GM21528 (cell line): ENCODE measurements around the gene PRODH.
"Not testable (repeated sequence)": the region's sequence is repeated elsewhere in the genome, so short reads cannot be mapped to it uniquely, and the experiment has no call there.

ENCODE experiments used
- ATAC-seq: cut with Tn5 transposase; IDR thresholded peaks from one replicate; pipeline ENCODE4 v1.9.1; 2021; ENCODE audit warnings: mild to moderate bottlenecking, moderate library complexity; ENCODE audit not compliant: unreplicated experiment, low FRiP score

The PRODH gene, protein sequence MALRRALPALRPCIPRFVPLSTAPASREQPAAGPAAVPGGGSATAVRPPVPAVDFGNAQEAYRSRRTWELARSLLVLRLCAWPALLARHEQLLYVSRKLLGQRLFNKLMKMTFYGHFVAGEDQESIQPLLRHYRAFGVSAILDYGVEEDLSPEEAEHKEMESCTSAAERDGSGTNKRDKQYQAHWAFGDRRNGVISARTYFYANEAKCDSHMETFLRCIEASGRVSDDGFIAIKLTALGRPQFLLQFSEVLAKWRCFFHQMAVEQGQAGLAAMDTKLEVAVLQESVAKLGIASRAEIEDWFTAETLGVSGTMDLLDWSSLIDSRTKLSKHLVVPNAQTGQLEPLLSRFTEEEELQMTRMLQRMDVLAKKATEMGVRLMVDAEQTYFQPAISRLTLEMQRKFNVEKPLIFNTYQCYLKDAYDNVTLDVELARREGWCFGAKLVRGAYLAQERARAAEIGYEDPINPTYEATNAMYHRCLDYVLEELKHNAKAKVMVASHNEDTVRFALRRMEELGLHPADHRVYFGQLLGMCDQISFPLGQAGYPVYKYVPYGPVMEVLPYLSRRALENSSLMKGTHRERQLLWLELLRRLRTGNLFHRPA

DNA sequence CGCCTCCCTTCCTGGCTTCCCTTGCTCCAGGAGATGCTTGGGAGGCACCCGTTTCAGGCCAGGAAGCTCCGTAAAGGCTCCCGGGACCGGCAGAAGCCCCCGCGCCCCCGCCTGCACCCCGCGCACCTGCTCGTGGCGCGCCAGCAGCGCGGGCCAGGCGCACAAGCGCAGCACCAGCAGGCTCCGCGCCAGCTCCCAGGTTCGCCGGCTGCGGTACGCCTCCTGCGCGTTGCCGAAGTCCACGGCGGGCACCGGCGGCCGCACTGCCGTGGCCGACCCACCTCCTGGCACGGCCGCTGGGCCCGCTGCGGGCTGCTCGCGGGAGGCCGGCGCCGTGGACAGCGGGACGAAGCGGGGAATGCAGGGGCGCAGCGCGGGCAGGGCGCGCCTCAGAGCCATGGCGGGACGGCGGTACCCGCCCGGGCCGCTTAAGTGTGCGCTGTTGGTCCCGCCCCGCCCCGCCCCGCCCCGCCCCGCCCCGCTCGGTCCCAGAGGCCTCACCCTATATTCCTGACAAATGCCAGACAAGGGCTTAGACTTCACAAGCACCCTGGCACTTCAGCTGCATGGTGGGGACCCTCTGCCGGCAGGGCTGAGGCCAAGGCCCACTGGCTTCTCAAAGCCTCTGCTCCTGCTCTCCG is at the start of gene PRODH:
TSS of gene PRODH (minus strand) at position 405 of the 641 bp plus-strand sequence. CDS start at position 399, 6 bp downstream.
- ATAC-seq: no peak

DNA sequence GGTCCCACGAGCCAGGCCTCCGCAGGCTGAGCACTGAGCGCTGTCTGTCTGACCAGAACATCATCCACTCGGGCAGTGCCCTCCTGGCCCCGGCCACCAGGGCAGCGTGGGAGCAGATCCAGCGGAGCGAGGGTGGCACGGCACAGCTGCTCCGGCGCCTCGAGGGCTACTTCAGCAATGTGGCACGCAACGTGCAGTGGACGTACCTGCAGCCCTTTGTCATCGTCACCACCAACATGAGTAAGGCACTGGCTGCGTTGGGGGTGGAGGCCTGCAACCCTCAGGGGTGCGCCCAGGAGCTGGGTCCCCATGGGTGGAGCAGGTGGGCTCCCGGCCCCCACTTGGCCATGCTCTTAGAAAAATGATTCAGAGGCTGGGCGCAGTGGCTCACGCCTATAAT is 49.7 kb upstream of the PRODH start:
- ATAC-seq: no peak

DNA sequence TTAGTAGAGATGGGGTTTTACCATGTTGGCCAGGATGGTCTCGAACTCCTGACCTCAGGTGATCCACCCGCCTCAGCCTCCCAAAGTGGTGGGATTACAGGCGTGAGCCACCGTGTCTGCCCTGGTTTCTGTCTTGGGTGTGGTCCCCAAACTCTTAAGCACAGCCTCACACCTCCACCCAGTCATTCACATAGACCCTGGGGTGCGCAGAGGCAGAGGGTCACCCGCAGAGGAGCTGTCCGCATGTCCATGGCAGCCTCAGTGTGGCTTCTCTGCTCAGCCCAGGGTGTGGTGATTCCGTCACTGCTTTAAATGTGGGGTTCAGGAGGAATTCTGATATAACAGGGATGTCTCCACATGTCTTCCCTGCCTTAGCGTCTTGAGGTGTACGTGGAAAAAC is 48.5 kb upstream of the PRODH start:
- ATAC-seq: no peak

DNA sequence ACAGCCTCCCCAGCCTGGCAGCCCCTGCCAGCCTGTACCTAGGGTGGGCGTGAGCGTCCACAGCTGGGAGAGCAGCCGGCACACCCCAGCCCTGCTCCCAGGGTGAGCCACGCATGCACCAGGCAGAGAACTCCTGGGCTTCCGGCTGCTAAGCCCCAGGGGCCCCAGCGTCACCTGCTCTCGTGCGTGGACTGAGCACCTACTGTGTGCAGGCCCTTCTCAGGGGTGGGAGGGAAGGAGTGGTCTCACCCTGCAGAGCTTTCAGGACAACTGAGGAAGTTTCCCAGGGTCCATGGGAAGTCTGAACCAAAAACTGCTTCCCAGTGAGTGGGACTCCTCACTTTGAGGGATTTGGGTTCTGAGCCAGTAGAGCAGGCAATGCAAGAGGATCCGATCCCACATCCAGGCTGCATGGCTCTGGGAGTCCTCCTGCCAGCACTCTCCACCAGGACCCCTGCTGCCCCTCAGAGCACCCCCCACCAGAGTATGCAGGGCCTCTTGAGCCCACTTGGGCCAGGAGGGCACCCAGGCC is 47.1 kb upstream of the PRODH start:
- ATAC-seq: no peak

DNA sequence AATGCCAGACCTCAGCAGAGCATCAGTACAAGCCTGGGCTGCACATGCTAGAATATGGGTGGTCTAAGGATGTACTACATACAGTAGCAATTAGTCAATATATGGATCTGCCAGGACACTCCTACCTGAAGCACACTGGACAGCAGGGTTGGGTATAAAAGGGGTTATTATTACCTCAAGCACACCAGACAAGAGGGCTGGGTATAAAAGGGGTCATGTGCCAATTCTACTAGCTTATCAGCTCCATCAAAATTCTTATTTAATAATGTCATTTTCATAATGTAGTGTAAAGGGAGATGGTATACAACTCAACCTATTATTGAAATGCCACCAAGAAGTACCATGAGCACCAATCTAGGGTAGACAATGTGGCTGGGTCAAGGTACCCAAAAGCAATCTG is 44.7 kb upstream of the PRODH start:
- ATAC-seq: no peak

- no peak for ATAC-seq
Observed at GRCh38 chr22:18979957-18980356, 43.9 kb upstream of the PRODH start.

DNA sequence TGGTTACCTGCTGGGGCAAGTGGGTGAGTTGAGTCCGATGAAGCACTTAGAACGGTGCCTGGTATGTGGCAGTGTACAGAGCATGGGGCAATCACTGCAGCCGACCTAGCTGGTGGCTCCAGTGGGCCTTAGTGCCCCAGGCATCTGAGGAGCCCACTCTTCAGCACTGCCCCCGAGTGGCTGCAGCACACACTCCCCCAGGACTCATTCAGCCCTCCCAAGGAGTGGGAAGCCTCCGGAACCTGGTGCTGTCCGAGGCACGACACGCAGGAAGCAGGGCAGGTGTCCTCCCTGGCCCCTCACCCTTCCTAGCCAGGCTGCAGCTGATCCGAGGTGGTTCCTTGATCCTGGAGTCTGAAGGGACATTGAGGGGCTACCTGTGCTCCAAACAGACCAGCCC is 42.4 kb upstream of the PRODH start:
- no peak for ATAC-seq

DNA sequence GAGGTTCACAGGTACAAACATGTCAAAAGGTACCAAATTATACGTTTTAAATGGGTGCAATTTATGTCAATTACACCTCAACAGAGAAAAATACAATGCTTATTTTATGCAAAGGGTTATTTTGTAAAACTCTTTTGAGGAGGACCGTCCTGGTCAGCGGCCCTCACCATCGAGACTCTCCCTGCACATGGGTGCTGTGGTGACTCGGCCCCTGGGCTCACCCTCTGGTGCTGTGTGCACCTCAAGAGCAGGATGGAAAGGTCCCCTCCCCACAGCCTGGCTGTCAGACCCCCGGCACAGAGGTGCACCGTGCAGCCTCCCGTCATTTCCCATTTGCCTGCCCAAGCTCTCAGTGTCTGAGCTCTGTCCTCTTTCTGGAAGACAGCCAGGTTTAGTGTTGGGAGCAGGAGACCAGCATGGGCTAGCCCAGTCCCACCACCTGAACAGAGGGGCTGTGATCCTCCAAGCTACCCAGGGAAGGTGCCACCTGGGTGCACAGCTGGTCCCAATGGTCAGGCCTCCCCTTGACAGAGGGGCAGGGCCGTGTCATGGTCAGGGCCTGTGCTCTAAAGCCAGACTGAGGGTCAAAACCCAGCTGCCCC is 41.8 kb upstream of the PRODH start:
- ATAC-seq: no peak

GRCh38 chr22:18976197-18976751 is 40.2 kb upstream of the PRODH start:
- ATAC-seq: no peak

GRCh38 chr22:18975434-18976196 is 39.5 kb upstream of the PRODH start:
- ATAC-seq: no peak

GRCh38 chr22:18974477-18975180 is 38.5 kb upstream of the PRODH start:
- no peak for ATAC-seq

- ATAC-seq: no peak
Observed at GRCh38 chr22:18973264-18974031, 37.4 kb upstream of the PRODH start.

DNA sequence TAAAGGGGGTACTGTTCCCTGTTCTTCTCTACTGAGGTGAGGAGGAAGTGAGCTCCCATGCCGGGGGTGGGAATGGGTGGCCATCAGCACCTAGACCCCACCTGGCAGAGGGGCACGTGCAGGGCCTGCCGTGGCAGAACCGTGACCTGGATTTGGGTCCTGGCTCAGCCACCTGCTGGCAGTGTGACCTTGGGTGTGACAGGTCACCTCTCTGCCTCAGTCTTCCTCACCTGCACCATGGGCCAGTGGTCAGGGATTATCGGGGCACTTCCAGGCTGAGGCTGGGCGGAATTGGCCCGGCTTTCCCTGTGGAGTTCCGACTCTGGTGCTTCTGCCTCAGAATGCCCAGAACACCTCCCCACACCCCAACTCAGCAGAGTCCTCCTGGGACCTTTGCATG is 36.5 kb upstream of the PRODH start:
- not testable (repeated sequence) for ATAC-seq

GRCh38 chr22:18972029-18972428 is 35.9 kb upstream of the PRODH start:
- ATAC-seq: not testable (repeated sequence)

- ATAC-seq: no peak
Observed at GRCh38 chr22:18971321-18971751, 35.2 kb upstream of the PRODH start.

GRCh38 chr22:18970948-18971315 is 34.8 kb upstream of the PRODH start:
- no peak for ATAC-seq

- no peak for ATAC-seq
Observed at GRCh38 chr22:18970176-18970947, 34.3 kb upstream of the PRODH start.
